Adipose tissue (tissue), 3 donors: ENCODE data around the gene MACC1. TPM values are rescaled to one million over a fixed set of nuclear protein-coding genes. Genes with fewer than 3 reads are reported as not detected.
"Not testable (repeated sequence)": the region's sequence is repeated elsewhere in the genome, so short reads cannot be mapped to it uniquely, and the experiment has no call there.

ENCODE experiments used
- H3K27ac ChIP-seq: one replicate; pipeline ENCODE4 v1.5.1; 2013; ENCODE audit warnings: low read depth, low read length
- WGBS, 3 donors: extraction: QIAGEN DNeasy Blood & Tissue Kit; methylation state at CpG; one replicate each; pipeline ENCODE4 v1.1.7; 2013; 5-methylcytosine and 5-hydroxymethylcytosine counted together
- polyA plus RNA-seq, 3 donors: library from polyadenylated mRNA; stranded (reverse); fragments of 200-250 nt; gene quantifications; one replicate each; pipeline ENCODE4 v1.2.3, GENCODE V29; 2013
- donor health status: healthy with polysubstance abuse.
- donor health status: Bipolar disorder and iron deficiency.
- donor health status: healthy.

The MACC1 gene
- polyA plus RNA-seq, 3 donors = under 0.01 to 2.7 (median 0.10) TPM

DNA sequence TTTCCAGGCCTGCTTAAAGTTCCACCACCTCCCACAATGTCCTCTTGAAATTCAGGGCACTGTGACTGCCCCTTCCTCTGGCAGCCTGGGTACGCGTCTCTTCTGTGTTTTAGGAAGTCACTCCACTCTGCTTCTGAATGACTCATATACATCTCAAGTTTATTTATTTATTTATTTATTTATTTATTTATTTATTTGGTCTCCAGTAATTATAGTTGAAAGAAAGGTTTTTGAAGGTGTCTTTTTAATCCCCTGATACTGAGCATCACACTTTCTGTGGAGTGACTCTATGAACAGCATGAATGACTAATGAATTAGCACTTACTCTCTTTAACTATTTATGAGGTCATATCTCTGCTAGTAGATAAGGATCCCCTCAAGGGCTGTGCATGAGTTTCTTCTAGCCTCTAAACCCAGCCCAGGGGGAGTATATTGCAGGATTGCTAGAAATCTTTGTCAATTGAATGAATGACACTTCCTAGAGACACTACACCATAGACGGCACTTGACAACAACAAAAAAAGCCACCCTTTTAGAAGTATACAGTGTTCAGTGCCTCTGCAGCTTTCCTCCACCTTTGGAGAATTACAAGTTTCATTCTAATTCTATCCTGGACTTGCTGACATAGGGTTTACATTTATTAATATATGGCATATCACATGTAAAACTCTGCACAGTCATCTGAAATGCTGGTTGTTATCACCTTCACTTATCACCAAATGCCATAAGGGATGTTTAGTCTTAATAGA lies 2.1 kb downstream of the MACC1 start:
- WGBS, 3 donors = 57 to 90% (median 69%) methylated on average over 3 of the region's 3 CpGs
- no peak overlapping the region for H3K27ac ChIP-seq

DNA sequence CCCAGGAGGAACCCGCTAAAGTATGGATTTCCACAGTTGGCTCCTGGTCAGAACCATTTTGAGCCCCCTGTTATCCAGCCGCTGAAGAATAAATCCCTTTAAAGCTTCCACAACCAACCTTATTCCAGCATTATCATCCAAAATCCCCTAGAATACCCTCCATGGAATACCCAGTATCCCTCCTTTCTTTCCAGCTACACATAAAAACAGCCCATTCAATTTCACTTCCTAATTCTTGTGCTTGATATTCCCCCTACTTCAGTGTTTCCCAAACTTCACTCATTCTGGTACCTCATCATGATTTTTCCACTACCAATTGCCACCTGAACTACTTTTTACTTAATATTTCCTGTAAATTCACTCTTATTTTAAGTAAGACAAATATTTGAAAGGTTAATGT lies 3.1 kb downstream of the MACC1 start:
- no peak overlapping the region for H3K27ac ChIP-seq
- 90 to 95% (median 91%) methylated on average over 2 of the region's 2 CpGs for WGBS, 3 donors

DNA sequence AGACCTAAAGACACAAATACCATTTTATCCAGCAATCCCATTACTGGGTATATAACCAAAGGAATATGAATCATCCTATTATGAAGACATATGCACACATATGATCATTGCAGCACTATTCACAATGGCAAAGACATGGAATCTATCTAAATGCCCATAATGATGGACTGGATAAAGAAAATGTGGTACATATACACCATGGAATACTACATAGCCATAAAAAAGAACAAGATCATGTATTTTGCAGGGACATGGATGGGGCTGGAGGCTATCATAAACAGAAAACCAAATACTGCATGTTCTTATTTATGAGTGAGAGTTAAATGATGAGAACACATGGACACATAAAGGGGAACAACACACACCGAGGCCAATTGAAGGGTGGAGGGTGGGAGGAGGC lies 3.8 kb downstream of the MACC1 start:
- WGBS, 3 donors = 74 to 100% (median 80%) methylated on average over 1 of the region's 1 CpG
- H3K27ac ChIP-seq = no peak overlapping the region

DNA sequence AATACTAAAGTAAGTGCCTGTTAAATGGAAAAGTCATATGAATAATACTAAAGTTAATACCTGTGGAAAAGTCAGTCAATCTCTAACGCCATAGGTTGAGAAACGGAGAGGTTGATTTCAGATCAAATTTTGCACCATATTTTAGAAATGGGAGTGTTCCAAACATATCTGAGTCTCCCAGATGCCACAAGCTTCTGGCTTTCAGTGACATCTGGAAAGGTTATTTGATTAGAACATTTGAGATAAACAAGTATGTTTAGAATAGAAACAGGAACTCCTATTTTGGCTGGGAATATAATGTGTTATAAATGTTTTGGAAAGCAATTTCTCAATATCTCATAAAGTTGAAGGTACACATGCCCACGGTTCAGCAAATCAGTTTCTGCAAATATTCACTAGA lies 5.8 kb downstream of the MACC1 start:
- H3K27ac ChIP-seq = no peak overlapping the region
- 64 to 68% (median 65%) methylated on average over 3 of the region's 3 CpGs for WGBS, 3 donors

DNA sequence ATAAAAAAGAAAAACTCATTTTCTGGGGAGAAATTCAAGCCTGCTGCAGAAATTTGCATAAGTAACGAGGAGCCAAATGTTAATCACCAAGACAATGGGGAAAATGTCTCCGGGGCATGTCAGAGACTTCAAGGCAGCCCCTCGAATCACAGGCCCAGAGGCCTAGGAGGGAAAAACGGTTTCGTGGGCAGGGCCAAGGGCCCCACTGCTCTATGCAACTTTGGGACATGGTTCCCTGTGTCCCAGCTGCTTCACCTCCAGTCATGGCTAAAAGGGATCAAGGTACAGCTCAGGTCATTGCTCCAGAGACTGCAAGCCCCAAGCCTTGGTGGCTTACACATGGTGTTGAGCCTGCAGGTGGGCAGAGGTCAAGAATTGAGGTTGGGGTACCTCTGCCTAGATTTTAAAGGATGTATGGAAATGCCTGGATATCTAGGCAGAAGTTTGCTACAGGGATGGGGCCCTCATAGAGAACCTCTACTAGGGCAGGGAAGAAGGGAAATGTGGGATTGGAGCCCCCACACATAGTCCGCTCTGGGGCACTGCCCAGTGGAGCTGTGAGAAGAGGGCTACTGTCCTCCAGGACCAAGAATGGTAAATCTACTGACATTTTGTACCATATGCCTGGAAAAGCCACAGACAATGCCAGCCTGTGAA lies 8.4 kb downstream of the MACC1 start:
- WGBS, 3 donors = 82 to 96% (median 90%) methylated on average over 6 of the region's 6 CpGs
- H3K27ac ChIP-seq = no peak overlapping the region

DNA sequence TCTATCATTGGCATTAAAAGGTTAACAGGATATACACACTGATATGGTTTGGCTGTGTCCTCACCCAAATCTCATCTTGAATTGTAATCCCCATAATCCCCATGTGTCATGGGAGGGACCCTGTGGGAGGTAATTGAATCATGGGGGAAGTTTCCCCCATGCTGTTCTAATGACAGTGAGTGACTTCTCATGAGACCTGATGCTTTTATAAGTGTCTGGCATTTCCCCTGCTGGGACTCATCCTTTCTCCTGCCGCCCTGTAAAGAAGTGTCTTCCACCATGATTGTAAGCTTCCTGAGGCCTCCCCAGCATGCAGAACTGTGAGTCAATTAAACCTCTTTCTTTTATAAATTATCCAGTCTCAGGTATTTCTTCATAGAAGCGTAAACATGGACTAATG lies 9.4 kb downstream of the MACC1 start:
- WGBS, 3 donors = 94 to 98% (median 96%) methylated on average over 2 of the region's 2 CpGs
- not testable (repeated sequence) for H3K27ac ChIP-seq

DNA sequence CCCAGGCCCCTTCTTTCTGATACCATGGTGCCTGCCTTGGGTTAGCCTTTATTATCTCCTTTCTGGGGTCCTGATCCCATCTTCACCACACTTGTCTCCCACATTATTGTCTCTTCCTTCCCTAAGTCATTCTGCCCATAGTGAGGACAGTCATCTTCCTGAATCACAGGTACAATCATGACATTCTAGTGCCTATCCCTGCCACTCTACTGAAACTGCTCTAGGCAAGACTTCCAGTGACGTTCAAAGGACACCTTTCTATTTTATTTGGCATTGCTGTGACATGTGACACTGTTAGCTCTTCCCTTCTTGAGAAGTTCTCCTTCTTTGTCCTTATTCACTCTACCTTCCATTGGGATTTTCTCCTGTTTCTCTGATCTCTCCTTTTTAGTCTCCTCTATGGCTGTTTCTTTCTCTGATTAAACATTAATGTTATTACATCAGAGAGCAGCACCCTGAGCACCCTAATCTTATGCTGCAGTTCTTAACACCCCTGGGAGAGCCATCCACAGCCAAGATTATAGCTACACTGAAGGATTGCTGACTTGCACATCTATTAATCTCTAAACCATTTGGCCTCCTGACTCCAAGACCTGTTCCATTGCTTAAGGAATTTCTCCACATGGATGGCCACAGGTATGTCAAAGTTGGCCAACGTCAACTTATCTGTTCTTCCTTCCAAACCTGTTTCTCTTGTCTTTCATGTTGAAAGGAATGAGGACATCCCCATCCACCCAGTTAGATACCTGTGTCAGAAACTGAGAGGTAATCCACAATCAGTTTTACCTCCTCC lies 10.9 kb downstream of the MACC1 start:
- H3K27ac ChIP-seq = no peak overlapping the region
- 82 to 92% (median 86%) methylated on average over 2 of the region's 2 CpGs for WGBS, 3 donors

DNA sequence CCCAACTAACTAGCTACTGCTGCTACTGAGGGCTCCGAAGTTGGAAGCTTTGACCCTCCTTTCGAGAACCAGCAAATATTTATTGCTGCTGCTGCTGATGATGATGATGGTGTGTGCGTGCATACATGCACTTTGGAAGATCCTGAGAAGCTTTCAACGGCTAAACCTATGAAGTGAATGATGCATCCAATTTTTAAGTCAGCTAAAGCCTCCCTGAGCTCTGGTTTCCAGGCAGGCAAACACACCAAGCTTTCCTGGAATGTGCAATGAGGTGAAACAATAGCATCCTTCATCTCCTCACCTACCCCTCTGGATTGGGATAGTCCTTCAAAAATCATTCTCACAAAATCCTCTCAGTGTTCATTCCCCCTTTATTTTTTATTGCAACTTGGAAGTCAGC lies 13.9 kb downstream of the MACC1 start:
- H3K27ac ChIP-seq = no peak overlapping the region
- 90 to 92% (median 92%) methylated on average over 4 of the region's 4 CpGs for WGBS, 3 donors

DNA sequence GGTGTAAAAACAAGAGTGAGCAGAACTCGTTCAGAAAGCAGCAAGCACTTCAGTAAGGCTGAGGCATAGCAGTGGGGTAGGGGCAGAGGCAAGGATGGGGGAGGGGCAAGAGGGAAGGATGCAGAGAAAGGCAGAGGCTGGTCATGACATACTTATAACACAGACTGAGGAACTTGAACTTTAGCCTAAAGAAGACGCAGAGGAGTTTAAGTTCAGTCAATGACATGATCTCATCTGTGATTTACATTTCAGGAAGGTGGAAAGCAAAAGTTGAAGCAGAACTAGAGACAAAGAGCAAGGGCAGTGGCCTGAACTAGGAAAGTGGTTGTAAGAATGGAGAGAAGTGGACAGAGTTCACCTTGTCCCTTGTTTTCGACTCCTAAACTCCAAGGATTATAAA lies 15.8 kb downstream of the MACC1 start:
- WGBS, 3 donors = 43 to 64% (median 43%) methylated on average over 3 of the region's 3 CpGs
- no peak overlapping the region for H3K27ac ChIP-seq

DNA sequence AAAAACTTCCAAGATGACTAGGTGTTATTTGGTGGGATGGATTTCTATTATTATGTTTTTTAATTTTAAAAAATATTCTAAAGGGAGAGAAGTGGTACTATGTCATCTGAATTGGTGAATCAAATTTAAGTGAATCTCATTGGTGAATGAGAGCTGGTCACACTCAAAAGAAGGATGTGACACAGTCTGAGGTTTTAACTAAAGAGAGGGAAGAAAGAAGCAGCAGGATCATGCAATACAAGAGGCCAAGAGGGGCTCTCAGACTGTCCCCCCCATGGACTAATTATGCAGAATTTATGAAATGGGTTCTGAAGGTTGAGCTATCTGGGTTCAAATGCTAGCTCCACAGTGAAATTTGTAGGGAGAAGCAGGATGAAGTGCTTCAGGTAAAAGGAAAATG lies 16.2 kb downstream of the MACC1 start:
- H3K27ac ChIP-seq = no peak overlapping the region

DNA sequence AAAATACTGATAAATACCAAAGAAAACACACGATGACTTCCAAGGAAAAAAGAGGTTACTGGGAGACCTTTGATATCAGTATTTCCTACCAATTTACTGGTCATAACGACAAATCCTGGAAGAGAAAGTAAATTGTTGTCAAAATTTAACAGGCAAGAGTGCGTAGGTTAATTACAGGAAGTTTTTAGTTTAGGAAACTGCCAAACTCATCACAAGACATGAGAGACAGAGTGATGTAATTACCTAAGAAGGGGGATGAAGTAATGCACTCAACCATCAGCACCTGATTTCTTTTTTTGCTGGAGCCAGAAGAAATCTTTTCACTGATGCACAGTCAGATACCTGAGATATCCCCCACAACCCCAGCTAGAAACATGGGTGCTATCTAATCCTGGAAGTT lies 16.8 kb downstream of the MACC1 start:
- WGBS, 3 donors = 35 to 57% (median 38%) methylated on average over 3 of the region's 3 CpGs
- H3K27ac ChIP-seq = no peak overlapping the region

DNA sequence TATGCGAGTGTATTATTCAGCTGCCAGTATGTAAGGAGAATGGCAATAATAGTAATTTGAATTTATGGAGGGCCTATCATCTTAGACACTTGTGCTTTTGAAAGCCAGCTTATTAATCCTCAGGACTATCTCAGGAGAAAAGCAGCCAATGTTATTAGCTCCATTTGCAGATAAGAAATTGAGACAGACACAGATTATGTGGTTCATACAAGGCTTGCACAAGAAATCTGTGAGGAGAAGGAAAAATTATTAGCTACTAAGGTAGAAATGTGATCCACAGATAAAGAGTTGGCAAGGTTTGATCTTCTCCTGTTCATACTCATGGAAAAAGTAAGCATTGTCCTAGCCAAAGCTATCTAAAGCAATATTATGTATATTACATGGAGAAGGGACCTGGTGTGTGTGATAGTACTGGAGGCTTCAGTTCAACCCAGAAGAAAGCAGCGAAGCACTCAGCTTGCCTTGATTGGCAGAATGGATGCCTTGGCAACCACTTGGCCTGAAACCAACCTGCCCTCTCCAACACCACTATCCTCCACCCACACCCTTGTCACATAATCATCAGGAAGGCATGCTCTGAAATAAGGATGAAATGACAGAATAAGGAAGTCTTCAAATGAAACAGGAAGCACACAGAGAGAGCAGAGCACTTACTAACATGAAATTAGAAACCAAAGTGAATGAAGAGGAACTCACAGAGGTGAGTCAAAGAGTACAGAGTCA lies 18.0 kb downstream of the MACC1 start:
- WGBS, 3 donors = 61 to 76% (median 65%) methylated on average over 2 of the region's 2 CpGs
- H3K27ac ChIP-seq = no peak overlapping the region

DNA sequence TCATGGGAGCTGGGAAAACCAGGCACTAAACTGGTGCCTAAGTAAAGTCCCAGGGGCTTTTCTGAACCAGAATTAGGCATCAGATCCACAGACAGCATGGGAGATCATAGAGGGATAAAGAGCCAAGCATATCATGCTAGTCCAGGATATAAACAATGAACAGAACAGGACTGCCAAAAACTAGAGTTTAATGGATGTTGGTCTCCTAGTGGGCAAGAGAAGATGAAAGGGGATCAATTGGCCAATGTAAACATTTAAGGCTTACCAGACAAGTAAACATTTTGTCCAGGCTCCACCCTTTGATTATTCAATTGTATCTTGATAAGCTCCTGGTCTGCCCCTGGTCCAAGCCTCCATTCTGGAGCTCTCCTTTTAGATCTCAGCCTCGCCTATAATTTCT lies 18.9 kb downstream of the MACC1 start:
- 81 to 93% (median 93%) methylated on average over 1 of the region's 1 CpG for WGBS, 3 donors
- H3K27ac ChIP-seq = no peak overlapping the region

DNA sequence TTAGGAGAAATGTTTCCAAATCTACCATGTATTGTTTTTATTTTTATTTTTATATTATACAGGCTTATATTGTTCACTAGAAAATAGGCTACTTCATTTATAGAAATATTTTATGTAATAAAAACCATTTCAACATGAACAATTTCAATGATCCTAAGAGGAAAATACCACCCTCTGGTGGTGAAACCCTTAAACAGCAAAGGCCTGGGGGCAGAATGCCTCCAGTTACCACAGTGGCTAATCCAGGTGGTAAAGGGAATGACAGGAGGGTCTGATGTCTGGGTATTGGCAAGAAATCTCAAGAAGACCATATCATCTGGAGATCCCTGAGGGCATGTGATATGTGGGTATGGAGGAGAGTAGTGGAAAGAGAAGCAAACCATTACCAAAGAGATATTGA lies 19.3 kb downstream of the MACC1 start:
- H3K27ac ChIP-seq = no peak overlapping the region

DNA sequence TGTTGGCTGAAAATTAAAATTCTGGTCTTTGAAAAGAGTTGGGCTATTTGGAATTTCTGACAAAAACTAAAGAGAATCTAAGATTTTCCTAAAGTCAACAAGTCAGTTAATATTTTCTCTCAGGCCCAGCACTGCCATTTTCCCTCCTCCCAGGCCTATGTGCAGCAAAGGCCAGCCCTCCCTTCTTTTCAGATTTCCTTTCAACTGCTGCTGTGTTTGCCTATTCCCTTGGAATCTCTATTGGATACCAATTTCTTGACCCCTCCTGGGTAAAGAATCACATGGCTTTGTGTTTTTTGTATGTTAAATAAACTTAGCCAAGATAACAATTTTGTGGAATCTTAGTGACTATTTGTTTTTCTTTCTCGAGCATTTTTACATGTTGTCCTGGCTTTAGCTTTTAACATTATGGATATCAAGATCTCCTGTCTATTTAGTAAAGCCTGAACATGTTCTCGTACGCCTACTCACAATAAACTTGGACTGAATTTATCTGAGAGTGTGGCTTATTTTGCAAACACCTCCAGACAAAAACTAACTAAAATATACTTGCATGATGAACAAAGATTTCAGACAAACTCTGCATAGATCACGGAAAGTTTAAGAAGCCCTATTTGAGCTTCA lies 19.9 kb downstream of the MACC1 start:
- H3K27ac ChIP-seq = no peak overlapping the region
- WGBS, 3 donors = 50 to 88% (median 85%) methylated on average over 4 of the region's 4 CpGs

DNA sequence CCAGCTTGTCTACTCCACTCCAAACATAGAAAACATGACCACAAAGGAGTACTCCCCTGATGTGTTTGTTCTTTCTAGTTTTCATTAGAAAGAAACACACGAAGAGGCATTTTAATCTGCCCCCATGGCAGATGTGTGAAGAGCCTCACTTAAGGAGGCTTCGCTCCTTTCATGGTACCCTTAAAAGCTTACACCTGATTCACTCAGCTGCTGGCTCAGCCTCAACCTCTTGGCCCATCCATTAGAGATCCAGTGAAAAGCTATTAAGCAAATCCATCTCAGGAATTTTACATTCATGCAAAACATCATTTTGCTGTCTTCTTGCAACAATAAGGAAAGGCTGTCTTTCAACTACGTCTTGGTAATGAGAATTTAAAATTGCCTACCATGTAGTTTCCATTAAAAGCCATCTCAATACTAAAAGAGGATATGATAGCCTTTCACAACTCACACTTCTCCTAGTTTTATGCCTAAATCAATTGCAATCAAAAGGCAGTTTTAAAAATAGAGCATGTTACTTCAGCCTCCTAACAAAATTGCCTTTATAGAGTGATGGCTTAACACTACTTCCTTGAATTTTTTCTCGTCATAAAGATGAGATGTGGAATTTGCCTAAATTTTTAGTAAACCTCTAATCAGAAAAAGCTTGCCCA lies 22.7 kb downstream of the MACC1 start:
- no peak overlapping the region for H3K27ac ChIP-seq

DNA sequence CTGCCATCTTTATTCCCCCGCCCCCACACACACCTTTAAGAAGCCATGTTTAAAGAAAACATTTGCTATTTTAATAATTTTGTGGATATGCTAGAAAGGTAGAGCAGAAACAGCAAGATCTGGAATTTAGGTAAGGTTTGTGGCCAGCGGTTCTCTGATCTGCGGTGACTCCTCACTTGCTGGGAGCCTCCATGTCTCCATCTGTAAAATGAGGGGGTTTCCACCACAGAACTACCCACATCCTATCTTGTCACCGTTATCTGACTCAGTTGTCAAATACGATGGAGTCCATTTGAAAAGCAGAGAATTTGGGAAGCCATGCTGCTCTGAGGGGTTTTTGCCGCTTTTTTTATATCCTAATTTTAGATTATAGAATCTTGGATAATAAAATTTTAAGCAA lies 23.3 kb downstream of the MACC1 start:
- H3K27ac ChIP-seq = no peak overlapping the region
- 82 to 95% (median 85%) methylated on average over 6 of the region's 6 CpGs for WGBS, 3 donors

More for the DNA sequence above, 22.7 kb downstream of the MACC1 start:
- 60 to 81% (median 65%) methylated on average over 4 of the region's 4 CpGs for WGBS, 3 donors

DNA sequence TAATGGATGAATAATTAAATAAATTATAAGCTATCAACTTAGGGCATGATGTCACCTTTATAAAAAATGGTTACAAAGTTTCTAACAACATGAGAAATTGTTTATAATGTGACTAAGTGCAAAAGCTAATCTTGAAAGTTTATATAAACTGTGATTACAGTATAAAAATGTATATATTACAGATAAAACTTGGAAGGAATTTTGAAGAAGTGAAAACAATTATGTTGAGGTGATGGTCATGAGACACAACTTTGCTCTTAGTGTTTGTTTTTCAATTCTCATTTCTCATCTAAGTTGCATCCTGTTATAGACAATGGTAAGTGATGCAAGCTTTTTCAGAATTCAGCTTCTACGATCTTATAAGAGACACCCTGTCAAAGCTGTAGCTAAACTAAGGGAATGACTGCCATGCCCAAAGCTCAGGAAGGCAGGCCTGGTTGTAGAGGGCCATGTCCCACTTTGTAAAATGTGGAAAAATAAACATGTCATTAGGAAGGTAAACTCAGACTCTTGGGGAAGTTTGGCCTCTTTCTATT lies 23.9 kb downstream of the MACC1 start:
- WGBS, 3 donors = 50 to 74% (median 55%) methylated on average over 1 of the region's 1 CpG
- no peak overlapping the region for H3K27ac ChIP-seq
